ENCODE data around the gene CARD8. TPM values are rescaled to one million over a fixed set of nuclear protein-coding genes. Genes with fewer than 3 reads are reported as not detected.
A peak's percentile ranks its signal among the peaks of the same experiment; 100 is the strongest.

CARD8 gene
- total RNA-seq, 4 donors from 2014 or later = 18.7 to 30.4 (median 22.4) TPM

DNA sequence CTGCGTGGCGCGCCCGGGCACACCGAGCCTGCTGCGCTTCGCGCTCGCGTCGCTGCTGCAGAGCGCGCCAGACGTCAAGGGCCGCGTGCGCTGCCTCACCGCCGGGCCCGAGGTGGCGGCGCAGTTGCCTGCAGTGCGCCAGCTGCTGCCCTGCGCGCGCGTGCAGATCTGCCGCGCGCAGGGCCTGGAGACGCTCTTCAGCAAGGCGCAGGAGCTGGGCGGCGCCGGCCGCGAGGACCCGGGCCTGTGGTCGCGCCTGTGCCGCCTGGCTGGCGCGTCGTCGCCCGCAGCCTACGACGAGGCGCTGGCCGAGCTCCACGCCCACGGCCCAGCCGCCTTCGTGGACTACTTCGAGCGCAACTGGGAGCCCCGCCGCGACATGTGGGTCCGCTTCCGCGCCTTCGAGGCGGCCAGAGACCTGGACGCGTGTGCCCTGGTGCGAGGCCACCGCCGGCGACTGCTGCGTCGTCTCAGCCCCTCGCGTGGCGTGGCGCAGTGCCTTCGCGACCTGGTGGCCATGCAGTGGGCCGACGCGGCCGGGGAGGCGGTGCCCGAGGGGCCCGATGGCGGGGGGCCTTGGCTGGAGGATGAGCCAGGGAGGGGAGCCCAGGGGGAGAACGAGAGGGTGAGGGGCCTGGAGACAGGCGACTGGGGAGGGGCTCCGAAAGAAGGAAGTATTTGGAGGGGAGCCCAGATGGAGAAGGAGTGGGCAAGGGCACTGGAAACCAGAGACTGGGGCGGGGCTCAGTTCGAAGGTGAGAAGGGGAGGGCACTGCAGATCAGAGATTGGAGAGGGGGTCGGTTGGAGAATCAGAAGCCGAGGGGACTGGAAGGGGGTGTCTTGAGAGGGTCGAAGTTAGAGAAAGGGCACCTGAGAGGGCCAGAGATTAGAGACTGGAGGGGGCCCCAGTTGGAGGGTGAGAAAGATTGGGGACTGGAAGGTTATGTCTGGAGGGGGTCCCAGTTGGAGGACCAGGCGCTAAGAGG, 60.6 kb downstream of the CARD8 start:
- Histone ChIP-seq H3K4me3 (no peak overlapping the region), H3K36me3 (peaks cover 0 to 16% of the 10 kb centered on the region in 2 donors), H3K9me3 (no peaks in the 10 kb centered on the region), H3K27ac (no peak overlapping the region), H3K27me3 (peaks cover 5% of the 10 kb centered on the region), H3K4me1 (peaks cover 0 to 14% (median 3%) of the 10 kb centered on the region in 3 donors)
- no peak for ATAC-seq
- WGBS, 2 donors (ENCODE audit: low coverage in 1 of 2) = 52 to 59% methylated on average over 2 to 9 of the region's 95 CpGs
- TF ChIP-seq, protein P1, sequence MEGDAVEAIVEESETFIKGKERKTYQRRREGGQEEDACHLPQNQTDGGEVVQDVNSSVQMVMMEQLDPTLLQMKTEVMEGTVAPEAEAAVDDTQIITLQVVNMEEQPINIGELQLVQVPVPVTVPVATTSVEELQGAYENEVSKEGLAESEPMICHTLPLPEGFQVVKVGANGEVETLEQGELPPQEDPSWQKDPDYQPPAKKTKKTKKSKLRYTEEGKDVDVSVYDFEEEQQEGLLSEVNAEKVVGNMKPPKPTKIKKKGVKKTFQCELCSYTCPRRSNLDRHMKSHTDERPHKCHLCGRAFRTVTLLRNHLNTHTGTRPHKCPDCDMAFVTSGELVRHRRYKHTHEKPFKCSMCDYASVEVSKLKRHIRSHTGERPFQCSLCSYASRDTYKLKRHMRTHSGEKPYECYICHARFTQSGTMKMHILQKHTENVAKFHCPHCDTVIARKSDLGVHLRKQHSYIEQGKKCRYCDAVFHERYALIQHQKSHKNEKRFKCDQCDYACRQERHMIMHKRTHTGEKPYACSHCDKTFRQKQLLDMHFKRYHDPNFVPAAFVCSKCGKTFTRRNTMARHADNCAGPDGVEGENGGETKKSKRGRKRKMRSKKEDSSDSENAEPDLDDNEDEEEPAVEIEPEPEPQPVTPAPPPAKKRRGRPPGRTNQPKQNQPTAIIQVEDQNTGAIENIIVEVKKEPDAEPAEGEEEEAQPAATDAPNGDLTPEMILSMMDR (IDR thresholded peaks at IDR 0.05) = no peak
- TF ChIP-seq EP300 (IDR thresholded peaks at IDR 0.05) = no peak
- no peak for TF ChIP-seq POLR2AphosphoS5 (IDR thresholded peaks at IDR 0.05)
- TF ChIP-seq POLR2A (IDR thresholded peaks at IDR 0.05) = no peak

DNA sequence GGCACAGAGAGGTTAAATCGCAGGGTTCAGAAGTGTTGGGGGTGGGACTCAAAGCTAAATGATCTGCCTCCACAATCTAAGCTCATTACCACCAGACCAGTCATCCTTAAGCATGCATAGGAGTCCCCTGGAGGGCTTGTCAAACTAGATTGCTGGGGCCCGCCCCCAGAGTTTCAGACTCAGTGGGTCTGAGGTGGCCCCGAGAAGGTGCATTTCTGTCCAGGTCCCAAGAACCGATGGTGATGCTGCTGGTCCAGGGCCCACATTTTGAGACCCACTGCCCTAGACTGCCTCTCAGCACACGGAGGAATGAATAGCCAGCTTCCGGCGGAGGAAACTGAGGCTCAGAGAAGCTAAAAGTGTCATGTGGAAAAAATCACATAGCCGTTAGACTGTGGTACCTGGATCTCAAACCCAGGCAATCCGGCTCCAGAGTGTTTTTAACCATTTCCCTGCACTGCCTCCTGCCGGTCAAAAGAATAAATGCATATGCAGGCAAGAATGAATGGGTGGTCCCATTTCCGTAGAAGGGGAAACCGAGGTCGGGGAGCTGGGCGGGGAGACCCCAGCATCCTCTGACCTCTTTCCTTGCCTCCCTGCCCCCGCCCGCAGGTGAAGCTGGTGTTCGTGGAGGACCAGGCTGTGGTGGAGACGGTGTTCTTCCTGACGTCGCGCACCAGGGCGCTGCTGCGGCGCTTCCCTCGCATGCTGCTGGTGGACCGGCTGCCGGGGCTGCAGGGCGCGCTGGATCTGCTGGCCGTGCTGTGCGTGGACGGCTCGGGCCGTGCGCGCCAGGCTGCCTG, 61.5 kb downstream of the CARD8 start:
- 9 to 46% methylated on average over 5 to 12 of the region's 36 CpGs for WGBS, 2 donors (ENCODE audit: low coverage in 1 of 2)
- Histone ChIP-seq H3K4me1 (peaks cover 0 to 14% (median 3%) of the 10 kb centered on the region in 3 donors), H3K27ac (no peak overlapping the region), H3K27me3 (peaks cover 5% of the 10 kb centered on the region), H3K36me3 (peaks cover 0 to 25% of the 10 kb centered on the region in 2 donors), H3K9me3 (no peaks in the 10 kb centered on the region), H3K4me3 (no peak overlapping the region)
- TF ChIP-seq POLR2A (IDR thresholded peaks at IDR 0.05) = no peak
- TF ChIP-seq, protein P1 (IDR thresholded peaks at IDR 0.05) = peak in 3 of 4 experiments; percentile 26 to 54 (median 29)
- ATAC-seq = no peak

DNA sequence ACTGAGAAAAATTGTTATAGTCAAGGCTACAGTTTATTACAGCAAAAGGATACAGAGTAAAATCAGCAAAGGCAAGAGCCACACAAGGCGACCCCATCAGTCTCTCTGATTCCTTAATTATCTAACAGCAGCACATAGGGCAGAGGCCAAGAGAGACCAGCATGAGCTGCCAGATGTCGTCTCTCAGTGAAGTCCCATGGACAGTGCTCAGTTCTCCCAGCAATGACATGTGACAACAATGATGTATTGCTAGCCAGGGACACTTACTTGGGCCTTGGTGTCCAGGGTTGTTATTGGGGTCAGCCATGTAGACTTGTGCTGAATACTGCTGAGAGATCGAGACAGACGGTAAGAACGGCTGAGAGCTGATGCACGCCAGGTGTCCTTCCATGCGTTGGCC, 63.0 kb downstream of the CARD8 start:
- ATAC-seq = no peak
- peaks cover 5% of the 10 kb centered on the region for H3K27me3 ChIP-seq
- 62 to 70% methylated on average over 5 of the region's 7 CpGs for WGBS, 2 donors (ENCODE audit: low coverage in 1 of 2)
- no peak overlapping the region for H3K27ac ChIP-seq
- H3K9me3 ChIP-seq = no peaks in the 10 kb centered on the region
- no peak for TF ChIP-seq POLR2AphosphoS5 (IDR thresholded peaks at IDR 0.05)
- H3K36me3 ChIP-seq = peaks cover 0 to 38% of the 10 kb centered on the region in 2 donors
- H3K4me1 ChIP-seq = peaks cover 0 to 14% (median 3%) of the 10 kb centered on the region in 3 donors
- H3K4me3 ChIP-seq = no peak overlapping the region

DNA sequence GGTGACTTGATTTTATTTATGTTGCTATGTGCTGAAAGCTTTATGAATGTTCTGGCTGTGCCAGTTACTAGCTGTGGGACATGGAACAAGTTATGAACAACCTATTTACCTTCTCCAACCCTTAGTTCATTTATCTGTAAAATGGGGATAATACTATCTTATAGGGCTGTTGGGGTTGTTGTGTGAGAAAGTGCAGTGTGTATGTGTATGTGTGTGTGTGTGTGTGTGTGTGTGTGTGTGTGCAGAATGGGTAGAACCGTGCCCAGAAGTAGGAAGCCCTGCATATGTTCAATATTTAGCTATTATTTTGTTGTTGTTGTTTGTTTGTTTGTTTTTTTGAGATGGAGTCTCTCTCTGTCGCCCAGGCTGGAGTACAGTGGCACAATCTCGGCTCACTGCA, 64.8 kb downstream of the CARD8 start:
- no peak for ATAC-seq

More for the DNA sequence above, 64.8 kb downstream of the CARD8 start:
- 83 to 89% methylated on average over 2 to 3 of the region's 3 CpGs for WGBS, 2 donors (ENCODE audit: low coverage in 1 of 2)
- H3K4me1 ChIP-seq = no peaks in the 10 kb centered on the region
- H3K4me3 ChIP-seq = no peak overlapping the region
- H3K27ac ChIP-seq = no peak overlapping the region
- peaks cover 0 to 45% of the 10 kb centered on the region in 2 donors for H3K36me3 ChIP-seq
- peaks cover 5% of the 10 kb centered on the region for H3K27me3 ChIP-seq
- H3K9me3 ChIP-seq = no peaks in the 10 kb centered on the region
- TF ChIP-seq POLR2A (IDR thresholded peaks at IDR 0.05) = no peak
- TF ChIP-seq, protein P1 (IDR thresholded peaks at IDR 0.05) = no peak
- no peak for TF ChIP-seq EP300 (IDR thresholded peaks at IDR 0.05)
